IMR-90 (cell line): ENCODE results near the gene HS6ST3.

Experiments used
- MAFK ChIP-seq: IDR thresholded peaks from 2 replicates; pipeline ENCODE4 v1.6.1; 2012; ENCODE audit warnings: low read depth, low read length, improper control_type of control experiment
- TF ChIP-seq, protein P1 (sequence below): conservative IDR thresholded peaks from 2 replicates; pipeline ENCODE4 v1.5.1; 2012; ENCODE audit warnings: mild to moderate bottlenecking, low read depth, low read length, improper control_type of control experiment

DNA sequence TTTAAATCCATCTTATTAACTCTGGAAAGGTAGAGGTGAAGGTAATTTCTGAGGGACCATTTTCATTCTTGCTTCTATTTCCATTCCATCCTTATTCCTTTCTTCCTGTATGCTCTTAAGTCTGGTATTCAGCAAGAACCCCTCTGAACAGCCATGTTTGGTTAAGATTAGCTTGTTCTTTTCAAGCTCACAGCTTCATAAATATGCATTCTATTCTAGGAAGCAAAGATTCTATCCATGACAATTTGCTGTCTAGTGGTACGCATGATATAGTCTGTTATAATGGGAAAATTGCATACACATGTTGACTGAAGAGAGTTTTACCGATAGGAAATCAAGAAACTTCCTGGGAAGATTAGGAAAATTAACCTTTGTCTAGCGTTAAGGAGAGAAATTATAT lies 218.7 kb downstream of the HS6ST3 start:
- TF ChIP-seq, protein P1, sequence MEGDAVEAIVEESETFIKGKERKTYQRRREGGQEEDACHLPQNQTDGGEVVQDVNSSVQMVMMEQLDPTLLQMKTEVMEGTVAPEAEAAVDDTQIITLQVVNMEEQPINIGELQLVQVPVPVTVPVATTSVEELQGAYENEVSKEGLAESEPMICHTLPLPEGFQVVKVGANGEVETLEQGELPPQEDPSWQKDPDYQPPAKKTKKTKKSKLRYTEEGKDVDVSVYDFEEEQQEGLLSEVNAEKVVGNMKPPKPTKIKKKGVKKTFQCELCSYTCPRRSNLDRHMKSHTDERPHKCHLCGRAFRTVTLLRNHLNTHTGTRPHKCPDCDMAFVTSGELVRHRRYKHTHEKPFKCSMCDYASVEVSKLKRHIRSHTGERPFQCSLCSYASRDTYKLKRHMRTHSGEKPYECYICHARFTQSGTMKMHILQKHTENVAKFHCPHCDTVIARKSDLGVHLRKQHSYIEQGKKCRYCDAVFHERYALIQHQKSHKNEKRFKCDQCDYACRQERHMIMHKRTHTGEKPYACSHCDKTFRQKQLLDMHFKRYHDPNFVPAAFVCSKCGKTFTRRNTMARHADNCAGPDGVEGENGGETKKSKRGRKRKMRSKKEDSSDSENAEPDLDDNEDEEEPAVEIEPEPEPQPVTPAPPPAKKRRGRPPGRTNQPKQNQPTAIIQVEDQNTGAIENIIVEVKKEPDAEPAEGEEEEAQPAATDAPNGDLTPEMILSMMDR, result no peak
- no peak for TF ChIP-seq MAFK
